ENCODE measurements around the gene ZNF180.

DNA sequence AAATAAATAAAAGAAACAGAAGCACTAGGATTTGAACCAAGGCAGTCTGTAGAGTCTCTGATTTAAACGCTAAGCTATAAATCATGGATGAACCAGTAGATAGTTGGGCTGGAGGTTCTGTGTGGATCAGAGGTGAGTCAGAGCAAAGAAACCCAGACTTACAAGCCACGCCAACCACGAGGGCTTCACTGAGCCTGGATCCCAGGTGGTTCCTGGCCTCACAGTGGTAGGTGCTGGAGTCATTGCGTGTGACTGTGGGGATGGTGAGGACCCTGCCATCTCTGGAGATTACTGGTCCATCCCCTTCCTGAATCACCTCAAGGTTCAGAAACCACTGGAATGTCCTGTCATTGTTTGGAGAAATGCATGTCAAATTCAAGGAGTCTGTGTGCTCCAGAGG is 48.4 kb upstream of the ZNF180 start:
- TF ChIP-seq, protein P1, sequence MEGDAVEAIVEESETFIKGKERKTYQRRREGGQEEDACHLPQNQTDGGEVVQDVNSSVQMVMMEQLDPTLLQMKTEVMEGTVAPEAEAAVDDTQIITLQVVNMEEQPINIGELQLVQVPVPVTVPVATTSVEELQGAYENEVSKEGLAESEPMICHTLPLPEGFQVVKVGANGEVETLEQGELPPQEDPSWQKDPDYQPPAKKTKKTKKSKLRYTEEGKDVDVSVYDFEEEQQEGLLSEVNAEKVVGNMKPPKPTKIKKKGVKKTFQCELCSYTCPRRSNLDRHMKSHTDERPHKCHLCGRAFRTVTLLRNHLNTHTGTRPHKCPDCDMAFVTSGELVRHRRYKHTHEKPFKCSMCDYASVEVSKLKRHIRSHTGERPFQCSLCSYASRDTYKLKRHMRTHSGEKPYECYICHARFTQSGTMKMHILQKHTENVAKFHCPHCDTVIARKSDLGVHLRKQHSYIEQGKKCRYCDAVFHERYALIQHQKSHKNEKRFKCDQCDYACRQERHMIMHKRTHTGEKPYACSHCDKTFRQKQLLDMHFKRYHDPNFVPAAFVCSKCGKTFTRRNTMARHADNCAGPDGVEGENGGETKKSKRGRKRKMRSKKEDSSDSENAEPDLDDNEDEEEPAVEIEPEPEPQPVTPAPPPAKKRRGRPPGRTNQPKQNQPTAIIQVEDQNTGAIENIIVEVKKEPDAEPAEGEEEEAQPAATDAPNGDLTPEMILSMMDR (IDR thresholded peaks at IDR 0.05) = no peak
- TF ChIP-seq POLR2A (IDR thresholded peaks at IDR 0.05) (no peak), POLR2AphosphoS5 (IDR thresholded peaks at IDR 0.05) (no peak)

All from transverse colon (tissue), 4 donors.